K562 (cell line): ENCODE measurements around the gene NOCT. TPM values are rescaled to one million over a fixed set of nuclear protein-coding genes. Genes with fewer than 3 reads are reported as not detected.

Experiments
- ATAC-seq: fragments of 200-7000 bp; cut with Tn5 transposase; 3 replicates; pipeline ENCODE4 v1.9.1; 2020; ENCODE audit warnings: moderate library complexity
- BruUV-seq: library from RNA; stranded (reverse); fragments of 400-500 nt; replicated peaks from 2 replicates; lab custom pipeline; 2021; lab: Mats Ljungman, UMichigan
- CTCF ChIA-PET: fragments of 300-600 bp; formaldehyde crosslinking; extraction: SDS; loops from one replicate; lab custom pipeline; 2021; ENCODE audit warnings: low intra/inter-chr PET ratio; lab: Yijun Ruan, JAX
- POLR2A ChIA-PET: fragments of 300-600, 350-650 bp; sonication (Branson Sonifier 250); formaldehyde crosslinking; extraction: SDS; loops from one replicate; lab custom pipeline; 2021; ENCODE audit warnings: antibody characterized with exemption, inconsistent platforms; lab: Yijun Ruan, JAX
- DNase-seq, 4 experiments: peaks; one replicate each; pipeline versions ENCODE4 v3.0.0 to v3.0.0-alpha.2; 2011 to 2018; ENCODE audit warnings: low spot score in 3 of 4, mixed read lengths in 3 of 4; ENCODE audit errors: extremely low read depth in 1 of 4
- FAIRE-seq: peaks from 2 replicates; lab custom pipeline; 2011; peaks lifted over from hg19 to GRCh38; lab: Jason Lieb, UNC
- H2AFZ ChIP-seq: 2 replicates; pipeline ENCODE4 v1.6.0; 2011; ENCODE audit warnings: low read depth, low read length, control low read depth, inconsistent platforms
- H3K27ac ChIP-seq: fragments of 200-600 bp; 3 replicates; pipeline ENCODE4 v1.8.0; 2011; ENCODE audit warnings: low read depth, mild to moderate bottlenecking, control low read depth, inconsistent platforms, low read length, moderate library complexity, mixed read lengths; ENCODE audit errors: extremely low read depth
- H3K27me3 ChIP-seq, 2 experiments: fragments of 300-600 bp in 1 of 2; 2 replicates in 1 of 2; 3 replicates in 1 of 2; pipeline versions ENCODE4 v1.6.0 to v1.8.0; 2011; ENCODE audit warnings: inconsistent platforms in 2 of 2, low read length in 2 of 2, mild to moderate bottlenecking in 1 of 2, mixed read lengths in 1 of 2, moderate library complexity in 1 of 2; ENCODE audit not compliant: control insufficient read depth in 2 of 2, insufficient read depth in 2 of 2
- H3K36me3 ChIP-seq: fragments of 300-600 bp; 3 replicates; pipeline ENCODE4 v1.8.0; 2011; ENCODE audit warnings: mild to moderate bottlenecking, low read length, inconsistent platforms; ENCODE audit not compliant: control insufficient read depth, insufficient read depth
- H3K4me1 ChIP-seq, 2 experiments: fragments of 200-600 bp in 1 of 2; replicated peaks in 1 of 2; 2 replicates in 1 of 2; 3 replicates in 1 of 2; pipeline versions ENCODE4 v1.5.1 to v1.8.0; 2011; ENCODE audit warnings: inconsistent platforms in 2 of 2, low read length in 2 of 2, mild to moderate bottlenecking in 1 of 2, mixed read lengths in 1 of 2, moderate library complexity in 1 of 2; ENCODE audit not compliant: control insufficient read depth in 2 of 2, insufficient read depth in 2 of 2
- H3K4me2 ChIP-seq: 2 replicates; pipeline ENCODE4 v1.6.1; 2011; ENCODE audit warnings: low read length, control low read depth, inconsistent platforms, mixed read lengths; ENCODE audit not compliant: insufficient read depth
- H3K4me3 ChIP-seq: fragments of 200-600 bp; sonication (generic), shearing (Covaris generic); 2 replicates; pipeline ENCODE4 v1.5.1; 2016; ENCODE audit warnings: control low read depth, inconsistent platforms
- H3K79me2 ChIP-seq: fragments of 200-600 bp; 3 replicates; pipeline ENCODE4 v1.8.0; 2011; ENCODE audit warnings: low read length, inconsistent platforms; ENCODE audit not compliant: control insufficient read depth, insufficient read depth
- H3K9ac ChIP-seq, 2 experiments: 2 replicates each; pipeline versions ENCODE4 v1.6.0 to v1.6.1; 2011; ENCODE audit warnings: low read depth in 2 of 2, low read length in 2 of 2, control low read depth in 1 of 2, inconsistent platforms in 1 of 2, mild to moderate bottlenecking in 1 of 2, mixed read lengths in 1 of 2; ENCODE audit not compliant: insufficient read depth in 1 of 2
- H3K9me1 ChIP-seq: one replicate; pipeline ENCODE4 v1.6.0; 2011; ENCODE audit warnings: inconsistent platforms, mild to moderate bottlenecking, low read length, moderate library complexity; ENCODE audit not compliant: control insufficient read depth, insufficient read depth
- H3K9me3 ChIP-seq: replicated peaks from 2 replicates; pipeline ENCODE4 v1.5.1; 2011; ENCODE audit warnings: low read depth, low read length, inconsistent platforms; ENCODE audit not compliant: control insufficient read depth, insufficient read depth
- H4K20me1 ChIP-seq: replicated peaks from 2 replicates; pipeline ENCODE4 v1.6.1; 2011; ENCODE audit warnings: low read length, inconsistent platforms, mixed read lengths; ENCODE audit not compliant: control insufficient read depth, insufficient read depth
- CBX1 ChIP-seq: sonication (generic); IDR thresholded peaks from 2 replicates; pipeline ENCODE4 v1.6.1; 2016; ENCODE audit warnings: antibody characterized with exemption, low read depth, mild to moderate bottlenecking
- CHCHD3 ChIP-seq: fragments of 250-450 bp; sonication (Bioruptor Pico); IDR thresholded peaks from 2 replicates; pipeline ENCODE4 v2.1.2; 2022; ENCODE audit warnings: mild to moderate bottlenecking
- ELF2 ChIP-seq: fragments of 250-450 bp; sonication (Bioruptor Pico); IDR thresholded peaks from 2 replicates; pipeline ENCODE4 v1.5.0; 2021; ENCODE audit warnings: mild to moderate bottlenecking
- KLF16 ChIP-seq: IDR thresholded peaks from 2 replicates; pipeline ENCODE4 v1.6.1; 2016; ENCODE audit warnings: antibody characterized with exemption
- NR0B1 ChIP-seq: fragments of 450-650 bp; IDR thresholded peaks from one replicate; pipeline ENCODE4 v1.6.1; 2018; ENCODE audit warnings: mild to moderate bottlenecking, moderate library complexity; ENCODE audit not compliant: partially characterized antibody
- RBM14 ChIP-seq: fragments of 200-400 bp; formaldehyde crosslinking; IDR thresholded peaks from 2 replicates; pipeline ENCODE4 v1.6.1; 2018; ENCODE audit warnings: low read depth, mild to moderate bottlenecking, low read length, moderate library complexity, borderline replicate concordance; ENCODE audit not compliant: insufficient read depth
- SMAD3 ChIP-seq: fragments of 450-650 bp; formaldehyde crosslinking; conservative IDR thresholded peaks from 2 replicates; pipeline ENCODE4 v1.4.0; 2020; ENCODE audit warnings: mild to moderate bottlenecking
- ZNF830 ChIP-seq: fragments of 250-450 bp; sonication (Bioruptor Pico); IDR thresholded peaks from 2 replicates; pipeline ENCODE4 v1.5.0; 2021; ENCODE audit warnings: mild to moderate bottlenecking
- WGBS: fragments of 100-300 bp; shearing (Covaris generic); methylation state at CpG from one replicate; pipeline ENCODE4 v1.1.6; 2016; ENCODE audit warnings: low coverage, mixed read lengths; ENCODE audit not compliant: insufficient coverage; ENCODE audit errors: missing lambda C conversion rate; 5-methylcytosine and 5-hydroxymethylcytosine counted together
- in situ Hi-C: fragments of 300-500 bp; cut with MboI; formaldehyde crosslinking; loops from 4 replicates; pipeline ENCODE4 v1.15.0; 2018; ENCODE audit warnings: inconsistent platforms, mixed read lengths
- intact Hi-C: fragments of 100-400 bp; cut with micrococcal nuclease; formaldehyde crosslinking; loops from 2 replicates; pipeline ENCODE4 v1.14.2; 2022
- polyA plus RNA-seq, 8 experiments: library from polyadenylated mRNA; depleted of rRNA in 4 of 8; stranded (reverse) in 5 of 8; unstranded in 3 of 8; fragments of >200 nt; fragmentation: Nextera tagmentation in 2 of 8; fragmentation: Illumina TruSeq in 1 of 8; extraction: Ambion mirVana in 2 of 8; extraction: Trizol in 1 of 8; gene quantifications; 2 replicates each; pipeline versions ENCODE4 v1.2.1 to v1.2.3, GENCODE V29; 2011 to 2014; ENCODE audit warnings: inconsistent platforms in 1 of 8, missing spikeins in 1 of 8
- total RNA-seq, 7 experiments: library from RNA; depleted of rRNA in 6 of 7; stranded (reverse); fragments of >200 nt in 6 of 7; fragmentation: Illumina TruSeq in 2 of 7; extraction: Trizol in 2 of 7; gene quantifications; 2 replicates each; pipeline versions ENCODE4 v1.2.1 to v1.2.3, GENCODE V29; 2011 to 2021; ENCODE audit warnings: low replicate concordance in 1 of 7
- TF ChIP-seq, protein P1 (sequence below): fragments of 250-450 bp; sonication (Bioruptor Pico); IDR thresholded peaks from 2 replicates; pipeline ENCODE4 v1.5.0; 2021; ENCODE audit warnings: mild to moderate bottlenecking, borderline replicate concordance

The NOCT gene
- total and polyA plus RNA-seq, 9 of the 15 experiments (the other 6 are each of a cell fraction or from before 2014, with no cell fraction given): 1.3 to 20.2 (median 11.1) TPM

DNA sequence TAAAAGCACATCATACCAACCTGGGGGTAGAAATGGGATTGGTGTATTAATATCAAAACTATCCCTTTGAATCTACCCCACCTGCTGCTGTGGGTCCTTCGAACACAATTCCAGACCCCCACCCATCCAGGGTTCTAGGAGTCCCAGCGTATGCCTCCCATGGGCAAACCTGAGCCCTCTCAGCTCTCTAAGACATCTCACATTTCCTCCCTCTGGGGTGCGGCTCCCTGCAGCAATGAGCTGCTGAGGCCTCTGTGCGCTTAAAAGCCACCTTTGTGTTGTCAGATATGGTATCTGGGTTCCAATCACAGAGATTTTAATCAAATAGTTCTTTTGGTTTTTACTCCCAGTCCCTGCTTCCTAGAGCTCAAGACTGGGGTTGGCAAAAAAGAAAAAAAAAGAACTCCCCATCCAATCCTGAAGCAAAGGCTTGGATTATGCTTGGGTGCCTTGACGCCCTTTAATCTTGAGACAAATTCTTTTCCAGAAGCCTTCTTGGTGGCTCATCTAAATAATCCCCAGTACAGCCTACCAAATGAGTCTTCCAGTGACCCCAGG lies 37.5 kb upstream of the NOCT start:
- no TSS peak for BruUV-seq
- DNase-seq: no peak
- Histone ChIP-seq H4K20me1 (no peaks in the 10 kb centered on the region), H3K9me1 (no peaks in the 10 kb centered on the region), H3K36me3 (no peaks in the 10 kb centered on the region), H3K4me2 (no peak overlapping the region), H3K4me3 (no peak overlapping the region), H3K27me3 (no peaks in the 10 kb centered on the region), H3K4me1 (0 out of 5 replicates have a peak, but pooled peaks cover 0 to 2% of the 10 kb centered on the region in 2 experiments)
- intact Hi-C loops: no loop called here
- CTCF ChIA-PET: no interaction called here
- TF ChIP-seq, protein P1, sequence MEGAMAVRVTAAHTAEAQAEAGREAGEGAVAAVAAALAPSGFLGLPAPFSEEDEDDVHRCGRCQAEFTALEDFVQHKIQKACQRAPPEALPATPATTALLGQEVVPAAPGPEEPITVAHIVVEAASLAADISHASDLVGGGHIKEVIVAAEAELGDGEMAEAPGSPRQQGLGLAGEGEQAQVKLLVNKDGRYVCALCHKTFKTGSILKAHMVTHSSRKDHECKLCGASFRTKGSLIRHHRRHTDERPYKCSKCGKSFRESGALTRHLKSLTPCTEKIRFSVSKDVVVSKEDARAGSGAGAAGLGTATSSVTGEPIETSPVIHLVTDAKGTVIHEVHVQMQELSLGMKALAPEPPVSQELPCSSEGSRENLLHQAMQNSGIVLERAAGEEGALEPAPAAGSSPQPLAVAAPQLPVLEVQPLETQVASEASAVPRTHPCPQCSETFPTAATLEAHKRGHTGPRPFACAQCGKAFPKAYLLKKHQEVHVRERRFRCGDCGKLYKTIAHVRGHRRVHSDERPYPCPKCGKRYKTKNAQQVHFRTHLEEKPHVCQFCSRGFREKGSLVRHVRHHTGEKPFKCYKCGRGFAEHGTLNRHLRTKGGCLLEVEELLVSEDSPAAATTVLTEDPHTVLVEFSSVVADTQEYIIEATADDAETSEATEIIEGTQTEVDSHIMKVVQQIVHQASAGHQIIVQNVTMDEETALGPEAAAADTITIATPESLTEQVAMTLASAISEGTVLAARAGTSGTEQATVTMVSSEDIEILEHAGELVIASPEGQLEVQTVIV (CRISPR knock-in tag): no peak
- TF ChIP-seq ZNF830 (CRISPR knock-in tag) (no peak), RBM14 (no peak), ELF2 (CRISPR knock-in tag) (no peak), CBX1 (no peak), SMAD3 (no peak), CHCHD3 (no peak), NR0B1 (no peak), KLF16 (no peak)
- TF ChIP-seq, all 486 proteins: peak for 0
- POLR2A ChIA-PET: interaction anchor here (1.0 kb wide), 1 partner anchor 37 kb away, joined by 4 read pairs; the partner anchor contains the start of gene NOCT
- Histone ChIP-seq H2AFZ (no peak overlapping the region), H3K79me2 (no peaks in the 10 kb centered on the region), H3K9me3 (no peaks in the 10 kb centered on the region), H3K27ac (no peak overlapping the region), H3K9ac (no peak overlapping the region)
- in situ Hi-C loops: no loop called here
- ATAC-seq (no peak), FAIRE-seq (no peak)
- WGBS: 10% methylated on average over 5 of the region's 5 CpGs
